ENCODE results near the gene RRP9.

DNA sequence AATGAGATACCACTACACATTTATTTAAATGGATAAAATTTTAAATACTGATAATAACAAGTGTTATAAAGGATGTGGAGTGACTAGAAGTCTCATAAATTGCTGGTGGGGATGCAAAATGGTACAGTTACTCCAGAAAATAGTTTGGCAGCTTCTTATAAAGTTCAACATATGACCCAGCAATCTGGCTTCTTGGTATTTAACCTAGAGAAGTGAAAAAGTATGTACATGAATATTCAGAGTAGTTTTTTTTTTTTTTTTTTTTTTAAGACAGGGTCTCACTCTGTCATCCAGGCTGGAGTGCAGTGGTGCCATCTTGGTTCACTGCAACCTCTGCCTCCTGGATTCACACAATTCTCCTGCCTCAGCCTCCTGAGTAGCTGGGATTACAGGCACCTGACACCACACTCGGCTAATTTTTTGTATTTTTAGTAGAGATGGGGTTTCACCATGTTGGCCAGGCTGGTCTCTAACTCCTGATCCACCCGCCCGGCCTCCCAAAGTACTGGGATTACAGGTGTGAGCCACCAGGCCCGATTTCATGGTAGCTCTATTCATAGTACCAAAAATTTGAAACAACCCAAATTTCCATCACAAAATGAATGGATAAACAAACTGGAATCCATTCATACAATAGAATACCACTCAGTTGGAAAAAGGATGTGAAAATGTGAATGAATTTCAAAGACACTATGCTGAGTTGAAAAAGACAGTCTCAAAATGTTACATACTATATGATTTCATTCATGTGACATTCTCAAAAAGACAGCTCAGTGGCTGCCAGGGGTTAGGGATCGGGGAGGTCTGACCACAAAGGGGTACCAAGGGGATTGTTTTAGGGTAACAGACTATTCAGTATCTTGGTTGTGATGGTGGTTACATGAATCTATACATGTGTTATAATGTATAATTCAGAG lies 14.4 kb downstream of the RRP9 start:
- TF ChIP-seq EZH2 (IDR thresholded peaks at IDR 0.05; ENCODE audit: borderline replicate concordance, low read length): no peak
- TF ChIP-seq, protein P1, sequence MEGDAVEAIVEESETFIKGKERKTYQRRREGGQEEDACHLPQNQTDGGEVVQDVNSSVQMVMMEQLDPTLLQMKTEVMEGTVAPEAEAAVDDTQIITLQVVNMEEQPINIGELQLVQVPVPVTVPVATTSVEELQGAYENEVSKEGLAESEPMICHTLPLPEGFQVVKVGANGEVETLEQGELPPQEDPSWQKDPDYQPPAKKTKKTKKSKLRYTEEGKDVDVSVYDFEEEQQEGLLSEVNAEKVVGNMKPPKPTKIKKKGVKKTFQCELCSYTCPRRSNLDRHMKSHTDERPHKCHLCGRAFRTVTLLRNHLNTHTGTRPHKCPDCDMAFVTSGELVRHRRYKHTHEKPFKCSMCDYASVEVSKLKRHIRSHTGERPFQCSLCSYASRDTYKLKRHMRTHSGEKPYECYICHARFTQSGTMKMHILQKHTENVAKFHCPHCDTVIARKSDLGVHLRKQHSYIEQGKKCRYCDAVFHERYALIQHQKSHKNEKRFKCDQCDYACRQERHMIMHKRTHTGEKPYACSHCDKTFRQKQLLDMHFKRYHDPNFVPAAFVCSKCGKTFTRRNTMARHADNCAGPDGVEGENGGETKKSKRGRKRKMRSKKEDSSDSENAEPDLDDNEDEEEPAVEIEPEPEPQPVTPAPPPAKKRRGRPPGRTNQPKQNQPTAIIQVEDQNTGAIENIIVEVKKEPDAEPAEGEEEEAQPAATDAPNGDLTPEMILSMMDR (IDR thresholded peaks at IDR 0.05; ENCODE audit: low read length): no peak

All from OCI-LY1 (cell line).